GM10266 (cell line): Measurements from ENCODE around the gene OR52B6.

Source experiments
- DNase-seq: peaks from one replicate; pipeline ENCODE4 v3.0.0; 2012; ENCODE audit errors: extremely low spot score
- CTCF ChIP-seq: IDR thresholded peaks from 2 replicates; pipeline ENCODE4 v1.5.1; 2012; ENCODE audit warnings: mild to moderate bottlenecking, low read depth; ENCODE audit not compliant: control insufficient read depth, insufficient read depth; ENCODE audit errors: missing control alignments

The OR52B6 gene

GRCh38 chr11:5625281-5625680 is 44.6 kb downstream of the OR52B6 start:
- no peak for TF ChIP-seq CTCF
- DNase-seq = no peak

DNA sequence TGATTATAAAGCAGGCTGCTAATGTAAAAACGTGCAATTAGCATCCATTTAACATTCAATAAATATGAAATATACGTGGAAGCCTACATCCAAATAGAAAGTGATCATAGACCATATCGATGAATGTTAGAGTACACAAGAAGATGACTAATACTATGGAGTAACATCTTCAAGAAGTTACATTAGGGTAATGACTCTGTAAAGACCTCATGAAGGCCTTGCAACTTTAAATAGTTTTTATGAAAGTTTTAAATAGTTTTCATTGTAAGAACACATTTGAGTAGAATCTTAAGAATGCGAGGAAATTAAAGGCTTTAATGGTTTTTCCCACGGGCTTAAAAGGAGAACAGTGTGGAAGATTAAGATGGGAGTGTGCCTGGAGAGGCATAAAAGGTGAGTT is 45.5 kb downstream of the OR52B6 start:
- no peak for TF ChIP-seq CTCF
- no peak for DNase-seq

DNA sequence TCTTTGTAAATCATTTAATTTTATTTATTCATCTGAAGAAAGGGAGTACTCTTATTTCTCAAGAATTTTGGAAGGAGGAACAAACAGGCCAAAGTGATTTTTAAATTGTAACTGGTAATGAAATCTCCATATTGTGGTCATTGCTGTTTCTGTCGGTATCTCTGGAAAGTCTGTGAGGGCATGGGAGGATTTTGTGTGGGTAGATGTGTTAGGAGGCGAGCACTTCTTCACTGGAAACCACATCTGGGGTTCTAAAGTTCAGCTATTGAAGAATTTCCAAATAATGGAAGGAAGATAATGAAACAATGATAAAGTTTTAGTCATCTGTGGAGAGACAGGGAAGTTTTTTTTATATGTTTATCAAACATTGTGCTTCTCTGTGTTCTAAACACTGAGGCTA is 50.7 kb downstream of the OR52B6 start:
- no peak for TF ChIP-seq CTCF
- no peak for DNase-seq
